ENCODE measurements around the gene NTN5. TPM values are rescaled to one million over a fixed set of nuclear protein-coding genes. Genes with fewer than 3 reads are reported as not detected.
A peak's percentile ranks its signal among the peaks of the same experiment; 100 is the strongest.
"Not testable (repeated sequence)": the region's sequence is repeated elsewhere in the genome, so short reads cannot be mapped to it uniquely, and the experiment has no call there.

The NTN5 gene
- total and polyA plus RNA-seq, 2 donors: 0.53 to 0.80 TPM

GRCh38 chr19:48686088-48686487, 13.3 kb upstream of the NTN5 start:
- no peak for DNase-seq (ENCODE audit: extremely low spot score)
- 71% methylated on average over 3 of the region's 3 CpGs for WGBS
- Histone ChIP-seq H3K36me3 (ENCODE audit: insufficient read depth) (no peaks in the 10 kb centered on the region), H3K4me1 (ENCODE audit: insufficient read depth) (no peaks in the 10 kb centered on the region), H3K4me3 (ENCODE audit: low read depth, low read length) (no peak overlapping the region), H3K27ac (ENCODE audit: low read depth) (no peak overlapping the region)

GRCh38 chr19:48685583-48685982, 12.8 kb upstream of the NTN5 start:
- H3K4me3 ChIP-seq (ENCODE audit: low read depth, low read length): no peak overlapping the region
- no peaks in the 10 kb centered on the region for H3K36me3 ChIP-seq (ENCODE audit: insufficient read depth)
- H3K4me1 ChIP-seq (ENCODE audit: insufficient read depth): no peaks in the 10 kb centered on the region
- no peak overlapping the region for H3K27ac ChIP-seq (ENCODE audit: low read depth)
- no peak for DNase-seq (ENCODE audit: extremely low spot score)
- 87% methylated on average over 9 of the region's 9 CpGs for WGBS

GRCh38 chr19:48683349-48683748, 10.5 kb upstream of the NTN5 start:
- Histone ChIP-seq H3K36me3 (ENCODE audit: insufficient read depth) (no peaks in the 10 kb centered on the region), H3K27ac (ENCODE audit: low read depth) (no peak overlapping the region), H3K4me3 (ENCODE audit: low read depth, low read length) (no peak overlapping the region), H3K4me1 (ENCODE audit: insufficient read depth) (no peaks in the 10 kb centered on the region)
- WGBS: 53% methylated on average over 11 of the region's 11 CpGs
- DNase-seq (ENCODE audit: extremely low spot score): no peak

- H3K4me1 ChIP-seq (ENCODE audit: insufficient read depth): no peaks in the 10 kb centered on the region
- DNase-seq (ENCODE audit: extremely low spot score): no peak
- 83% methylated on average over 7 of the region's 7 CpGs for WGBS
- H3K4me3 ChIP-seq (ENCODE audit: low read depth, low read length): no peak overlapping the region
- no peak overlapping the region for H3K27ac ChIP-seq (ENCODE audit: low read depth)
- H3K36me3 ChIP-seq (ENCODE audit: insufficient read depth): no peaks in the 10 kb centered on the region
Observed at GRCh38 chr19:48681127-48681470, 8.3 kb upstream of the NTN5 start.

GRCh38 chr19:48680436-48681126, 7.8 kb upstream of the NTN5 start:
- H3K4me3 ChIP-seq (ENCODE audit: low read depth, low read length): no peak overlapping the region
- no peak overlapping the region for H3K27ac ChIP-seq (ENCODE audit: low read depth)
- no peak for DNase-seq (ENCODE audit: extremely low spot score)
- H3K36me3 ChIP-seq (ENCODE audit: insufficient read depth): no peaks in the 10 kb centered on the region
- 90% methylated on average over 45 of the region's 45 CpGs for WGBS
- H3K4me1 ChIP-seq (ENCODE audit: insufficient read depth): no peaks in the 10 kb centered on the region

GRCh38 chr19:48680006-48680405, 7.2 kb upstream of the NTN5 start:
- not testable (repeated sequence) for H3K36me3 ChIP-seq (ENCODE audit: insufficient read depth); H3K4me1 ChIP-seq (ENCODE audit: insufficient read depth); H3K4me3 ChIP-seq (ENCODE audit: low read depth, low read length); DNase-seq (ENCODE audit: extremely low spot score); H3K27ac ChIP-seq (ENCODE audit: low read depth)
- WGBS: 97% methylated on average over 16 of the region's 19 CpGs

- Histone ChIP-seq H3K4me1 (ENCODE audit: insufficient read depth) (no peaks in the 10 kb centered on the region), H3K4me3 (ENCODE audit: low read depth, low read length) (no peak overlapping the region), H3K36me3 (ENCODE audit: insufficient read depth) (no peaks in the 10 kb centered on the region), H3K27ac (ENCODE audit: low read depth) (no peak overlapping the region)
- DNase-seq (ENCODE audit: extremely low spot score): no peak
- WGBS: 71% methylated on average over 4 of the region's 4 CpGs
Observed at GRCh38 chr19:48678201-48678600, 5.4 kb upstream of the NTN5 start.

GRCh38 chr19:48676887-48677286, 4.1 kb upstream of the NTN5 start:
- Histone ChIP-seq H3K27ac (ENCODE audit: low read depth) (no peak overlapping the region), H3K36me3 (ENCODE audit: insufficient read depth) (no peaks in the 10 kb centered on the region), H3K4me1 (ENCODE audit: insufficient read depth) (no peaks in the 10 kb centered on the region), H3K4me3 (ENCODE audit: low read depth, low read length) (no peak overlapping the region)
- 93% methylated on average over 13 of the region's 13 CpGs for WGBS
- DNase-seq (ENCODE audit: extremely low spot score): no peak

- H3K36me3 ChIP-seq (ENCODE audit: insufficient read depth): no peaks in the 10 kb centered on the region
- 93% methylated on average over 17 of the region's 17 CpGs for WGBS
- H3K4me1 ChIP-seq (ENCODE audit: insufficient read depth): no peaks in the 10 kb centered on the region
- no peak overlapping the region for H3K27ac ChIP-seq (ENCODE audit: low read depth)
- no peak for DNase-seq (ENCODE audit: extremely low spot score)
- no peak overlapping the region for H3K4me3 ChIP-seq (ENCODE audit: low read depth, low read length)
Observed at GRCh38 chr19:48676487-48676886, 3.7 kb upstream of the NTN5 start.

GRCh38 chr19:48674921-48675824, 2.4 kb upstream of the NTN5 start:
- peak; percentile 59 for DNase-seq (ENCODE audit: extremely low spot score)
- H3K4me3 ChIP-seq (ENCODE audit: low read depth, low read length): no peak overlapping the region
- WGBS: 38% methylated on average over 28 of the region's 28 CpGs
- H3K27ac ChIP-seq (ENCODE audit: low read depth): no peak overlapping the region
- H3K4me1 ChIP-seq (ENCODE audit: insufficient read depth): no peaks in the 10 kb centered on the region
- no peaks in the 10 kb centered on the region for H3K36me3 ChIP-seq (ENCODE audit: insufficient read depth)

GRCh38 chr19:48674216-48674809, 1.5 kb upstream of the NTN5 start:
- DNase-seq (ENCODE audit: extremely low spot score): no peak
- no peak overlapping the region for H3K27ac ChIP-seq (ENCODE audit: low read depth)
- no peaks in the 10 kb centered on the region for H3K36me3 ChIP-seq (ENCODE audit: insufficient read depth)
- 83% methylated on average over 19 of the region's 19 CpGs for WGBS
- no peak overlapping the region for H3K4me3 ChIP-seq (ENCODE audit: low read depth, low read length)
- no peaks in the 10 kb centered on the region for H3K4me1 ChIP-seq (ENCODE audit: insufficient read depth)

GRCh38 chr19:48673436-48674100, 751 bp upstream of the NTN5 start:
- no peaks in the 10 kb centered on the region for H3K4me1 ChIP-seq (ENCODE audit: insufficient read depth)
- no peak overlapping the region for H3K4me3 ChIP-seq (ENCODE audit: low read depth, low read length)
- H3K27ac ChIP-seq (ENCODE audit: low read depth): no peak overlapping the region
- DNase-seq (ENCODE audit: extremely low spot score): no peak
- no peaks in the 10 kb centered on the region for H3K36me3 ChIP-seq (ENCODE audit: insufficient read depth)
- WGBS: 71% methylated on average over 25 of the region's 25 CpGs

- Histone ChIP-seq H3K36me3 (ENCODE audit: insufficient read depth) (no peaks in the 10 kb centered on the region), H3K4me1 (ENCODE audit: insufficient read depth) (no peaks in the 10 kb centered on the region), H3K4me3 (ENCODE audit: low read depth, low read length) (no peak overlapping the region), H3K27ac (ENCODE audit: low read depth) (no peak overlapping the region)
- no peak for DNase-seq (ENCODE audit: extremely low spot score)
- 78% methylated on average over 10 of the region's 10 CpGs for WGBS
Observed at GRCh38 chr19:48671446-48671995, 1.3 kb downstream of the NTN5 start.
